GM18526 (cell line): ENCODE data around the gene RSPH6A.

Experiments
- POLR2A ChIP-seq: IDR thresholded peaks from 3 replicates; pipeline ENCODE4 v1.6.1; 2011; ENCODE audit not compliant: insufficient read length; ENCODE audit errors: extremely low read depth

RSPH6A gene

DNA sequence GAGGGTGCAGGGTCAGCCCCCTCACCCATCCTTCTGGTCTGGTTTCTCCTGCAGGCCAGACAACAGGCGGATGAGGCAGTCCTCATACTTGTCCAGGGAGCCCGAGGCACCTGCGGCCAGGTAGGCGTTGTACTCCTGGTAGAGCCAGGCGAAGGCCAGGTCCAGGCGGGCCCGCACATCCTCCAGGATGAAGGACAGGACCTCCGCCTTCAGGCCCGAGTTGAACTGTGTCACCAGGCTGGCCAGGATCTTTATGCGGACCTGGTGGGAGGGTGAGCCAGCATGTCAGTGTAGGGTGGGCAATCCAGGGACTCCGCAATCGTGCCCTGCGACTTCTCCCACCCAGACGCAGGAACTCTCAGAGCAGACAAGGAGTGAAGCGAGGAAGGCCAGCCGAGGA, 13.8 kb upstream of the RSPH6A start:
- TF ChIP-seq POLR2A, result no peak

GRCh38 chr19:45828523-45828922, 13.4 kb upstream of the RSPH6A start:
- TF ChIP-seq POLR2A, result no peak

DNA sequence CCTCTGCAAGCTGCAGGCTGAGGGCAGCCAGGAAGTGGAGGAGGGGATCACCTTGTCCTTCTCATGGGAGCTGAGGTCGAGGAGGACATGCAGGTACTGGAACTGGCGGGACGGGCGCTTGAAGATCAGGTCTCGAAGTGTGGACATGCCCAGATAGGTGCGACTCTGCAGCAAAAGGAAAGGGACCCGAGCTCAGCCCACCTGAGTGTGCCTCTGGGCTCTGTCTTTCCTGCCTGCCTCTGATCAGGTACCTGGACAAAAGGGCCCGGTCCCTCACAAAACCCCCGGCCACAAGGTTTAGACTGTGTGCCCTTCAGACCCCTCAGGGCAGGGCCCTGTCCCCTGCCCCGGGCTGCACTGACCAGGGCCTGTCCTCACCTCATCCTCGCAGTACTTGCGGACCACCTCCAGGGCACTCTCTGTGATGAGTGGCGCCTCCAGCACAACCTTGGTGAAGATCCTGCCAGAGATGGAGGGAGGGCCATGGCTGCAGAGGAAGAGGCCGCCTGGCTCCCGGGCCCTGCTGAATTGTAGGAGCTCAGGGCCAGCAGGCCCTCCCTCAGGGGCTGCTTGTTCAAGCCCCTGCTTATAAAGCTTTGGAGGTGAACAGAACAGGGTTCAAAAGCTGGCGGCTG, 12.5 kb upstream of the RSPH6A start:
- no peak for TF ChIP-seq POLR2A

- no peak for TF ChIP-seq POLR2A
Measured at GRCh38 chr19:45826934-45827333, 11.8 kb upstream of the RSPH6A start.

DNA sequence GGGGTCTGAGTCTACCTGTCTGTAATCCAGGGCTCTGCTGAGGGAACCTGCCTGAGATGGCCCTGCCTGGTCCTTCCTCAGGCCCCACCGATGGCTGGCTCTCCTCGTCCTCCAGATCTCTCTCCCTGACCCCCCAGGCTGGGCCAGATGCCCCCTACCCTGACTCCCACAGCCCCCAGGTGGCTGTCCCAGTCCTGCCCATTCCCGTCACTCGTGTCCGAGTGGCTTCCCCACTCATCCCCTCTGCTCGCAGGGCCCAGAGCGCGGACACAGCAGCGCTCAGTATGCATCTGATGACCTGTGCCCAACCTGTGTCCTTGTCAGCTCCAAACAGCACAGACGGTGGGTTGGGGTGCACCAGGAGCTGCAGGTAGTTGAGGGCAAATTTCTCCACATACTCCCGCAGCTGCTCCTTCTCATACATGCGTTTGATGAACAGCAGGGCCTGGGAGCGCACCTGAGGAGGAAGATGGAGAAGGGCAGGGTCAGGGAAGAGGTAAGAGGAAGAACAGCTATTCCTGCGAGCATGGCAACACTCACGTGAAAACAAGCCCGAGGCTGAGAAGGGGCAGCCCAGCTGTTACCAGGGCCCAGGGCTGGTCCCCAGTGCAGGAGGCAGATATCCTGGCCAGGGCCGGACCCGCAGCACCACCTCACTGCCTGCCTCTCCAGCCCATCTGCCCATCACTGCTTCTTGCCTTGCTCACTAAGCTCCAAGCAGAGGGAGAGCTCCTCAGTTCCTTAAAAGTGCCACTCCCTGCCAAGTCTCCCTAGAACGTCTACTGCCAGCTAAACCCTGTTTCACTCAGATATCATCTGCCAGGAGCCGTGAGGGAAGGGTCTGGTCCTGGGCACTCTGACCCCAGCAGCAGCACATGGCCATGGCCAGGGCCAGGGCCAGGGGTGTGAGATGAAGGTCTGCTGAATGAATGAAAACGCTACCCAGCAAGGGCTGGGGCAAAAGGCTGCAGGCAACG, 11.1 kb upstream of the RSPH6A start:
- TF ChIP-seq POLR2A, result no peak

- TF ChIP-seq POLR2A, result no peak
Measured at GRCh38 chr19:45825263-45825605, 10.1 kb upstream of the RSPH6A start.

DNA sequence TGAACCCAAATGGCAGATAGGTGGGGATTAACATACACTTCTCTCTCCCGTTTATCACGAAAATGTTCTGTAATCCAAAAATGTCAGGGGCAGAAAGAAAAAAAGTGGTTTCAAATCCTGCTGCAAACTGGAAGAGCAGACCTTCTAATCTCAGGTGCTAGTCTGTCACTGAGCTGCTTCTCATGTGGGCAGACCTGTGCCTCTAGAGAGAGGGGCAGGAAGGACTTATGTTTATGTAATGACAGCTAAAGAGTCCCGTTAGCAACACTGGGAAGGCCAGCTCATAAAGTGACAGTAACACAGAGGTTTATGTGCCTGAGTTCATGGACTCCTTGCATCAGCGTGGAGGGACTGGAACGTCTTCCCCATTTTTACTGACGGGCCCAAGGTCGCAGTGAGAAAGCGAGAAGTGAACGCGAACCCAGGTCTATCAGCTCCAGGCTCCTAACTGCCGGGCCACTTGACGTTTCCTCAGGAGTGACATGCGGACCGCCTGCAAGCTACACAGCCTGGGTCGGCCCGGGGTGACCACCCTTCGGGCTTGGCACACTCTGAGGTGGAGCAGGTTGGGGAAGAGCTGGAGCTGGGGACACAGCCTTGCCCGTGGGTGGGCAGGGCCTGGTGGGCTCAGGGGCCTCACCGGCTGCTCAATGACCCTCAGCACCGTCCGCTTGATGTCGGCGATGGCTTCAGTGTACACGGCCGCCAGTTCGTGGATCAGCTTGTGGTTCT, 9.6 kb upstream of the RSPH6A start:
- no peak for TF ChIP-seq POLR2A

DNA sequence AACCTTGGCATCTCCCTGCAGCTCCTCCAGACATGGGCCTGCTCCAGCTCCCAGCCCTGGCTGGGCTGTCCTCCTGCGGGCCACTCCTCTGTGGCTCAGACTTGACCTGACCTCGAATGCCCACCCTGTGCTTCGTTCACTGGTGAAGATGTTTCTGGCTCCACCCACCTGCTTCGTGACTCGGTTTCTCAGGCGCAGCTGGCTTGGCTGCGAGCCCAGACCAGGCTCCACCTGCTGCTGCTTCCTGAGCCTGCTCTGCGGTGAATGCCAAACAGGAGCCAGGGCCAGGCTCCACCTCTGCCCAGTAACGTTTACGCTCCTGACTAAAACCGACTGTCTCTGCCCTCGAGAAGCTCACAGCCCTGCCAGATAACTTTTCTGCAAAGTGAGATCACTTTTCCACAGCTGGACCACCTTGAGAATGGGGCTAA, 8.9 kb upstream of the RSPH6A start:
- no peak for TF ChIP-seq POLR2A

DNA sequence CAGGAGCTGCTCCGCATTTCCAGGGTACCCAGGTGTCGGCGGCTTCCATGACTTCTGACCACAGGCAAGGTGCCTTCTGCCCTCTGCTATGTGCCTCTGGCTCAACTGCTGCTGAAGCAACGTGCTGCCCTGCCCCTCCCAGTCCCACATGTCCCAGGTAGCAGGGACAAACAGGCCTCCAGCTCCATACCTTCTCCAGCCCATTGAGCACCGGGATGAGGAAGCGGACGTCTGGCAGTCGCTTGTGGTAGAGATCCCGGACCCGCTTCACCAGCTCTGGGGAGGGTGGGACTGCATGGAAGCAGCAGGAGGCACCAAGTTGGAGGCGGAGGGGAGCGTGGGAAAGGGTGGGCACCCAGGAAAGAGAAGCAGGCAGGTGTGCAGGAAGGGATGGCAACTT, 8.1 kb upstream of the RSPH6A start:
- no peak for TF ChIP-seq POLR2A

- no peak for TF ChIP-seq POLR2A
Measured at GRCh38 chr19:45822716-45823115, 7.6 kb upstream of the RSPH6A start.

DNA sequence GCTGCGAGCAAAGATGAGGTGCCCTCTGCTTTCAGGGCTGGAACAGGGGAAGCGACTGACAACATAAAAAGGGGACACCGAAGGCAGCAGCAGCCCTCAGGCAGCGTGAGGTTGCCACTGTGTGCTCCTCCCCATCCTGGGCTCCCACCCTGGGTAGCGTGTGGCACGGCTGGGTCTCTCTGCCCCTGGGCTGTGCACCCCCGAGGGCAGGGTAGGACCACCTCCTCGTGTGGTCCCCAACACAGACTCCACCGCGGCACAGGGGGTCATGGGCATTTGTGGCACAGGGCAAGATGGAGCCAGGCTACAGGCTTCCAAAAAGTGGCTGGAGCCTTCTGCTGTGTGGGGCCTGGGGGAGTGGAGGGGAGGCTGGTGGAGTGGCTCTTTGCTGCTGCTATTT, 6.5 kb upstream of the RSPH6A start:
- no peak for TF ChIP-seq POLR2A

DNA sequence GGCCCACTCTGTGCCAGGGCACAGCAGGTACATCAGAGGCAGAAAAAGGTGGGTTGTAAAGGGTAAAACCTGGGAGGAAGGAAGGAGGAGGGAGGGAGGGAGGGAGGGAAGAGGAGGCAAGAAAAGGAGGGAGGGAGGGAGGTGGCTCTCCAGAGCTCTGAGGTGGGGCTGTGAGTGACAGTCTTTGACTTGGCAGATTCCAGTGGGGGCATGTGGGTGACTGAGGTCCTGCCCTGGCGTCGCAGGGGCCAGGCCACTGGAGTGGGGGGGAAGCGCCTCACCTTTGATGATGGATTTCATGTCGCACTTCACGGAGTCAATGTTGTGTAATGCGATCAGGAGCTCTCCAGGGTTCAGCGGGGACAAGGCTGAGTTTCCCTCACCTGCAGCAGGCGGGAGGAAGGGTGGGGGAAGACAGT, 6.0 kb upstream of the RSPH6A start:
- TF ChIP-seq POLR2A, result no peak

GRCh38 chr19:45820413-45821102, 5.5 kb upstream of the RSPH6A start:
- no peak for TF ChIP-seq POLR2A

GRCh38 chr19:45819769-45820168, 4.7 kb upstream of the RSPH6A start:
- TF ChIP-seq POLR2A, result no peak

DNA sequence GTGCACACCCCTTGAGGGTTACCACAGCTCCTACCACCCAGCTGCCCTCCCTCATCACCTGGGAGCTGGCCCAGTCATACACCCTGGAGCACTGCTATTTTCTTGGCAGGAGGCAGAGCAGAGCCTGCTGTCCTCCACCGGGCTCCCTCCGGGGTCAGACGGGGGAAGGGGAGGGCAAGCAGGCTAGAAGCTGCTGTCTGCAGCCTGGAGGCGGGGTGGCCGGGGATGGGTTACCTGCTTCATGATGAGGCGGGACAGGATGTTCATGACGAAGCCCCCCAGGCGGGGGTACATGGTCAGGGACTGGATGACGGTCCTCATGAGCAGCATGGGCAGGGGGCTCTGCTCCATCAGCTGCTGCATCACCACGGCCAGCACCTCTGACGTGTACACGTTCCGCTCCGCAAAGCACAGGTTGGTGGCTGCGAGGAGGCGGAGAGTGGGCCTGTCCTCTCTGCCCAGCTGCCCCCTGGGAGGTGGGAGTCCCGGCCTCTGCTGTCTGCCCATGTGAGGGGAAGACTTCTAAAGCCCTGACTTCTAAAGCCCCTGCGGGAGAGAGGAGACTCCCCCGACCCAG, 2.7 kb upstream of the RSPH6A start:
- no peak for TF ChIP-seq POLR2A
